ENCODE data around the gene BMF.

DNA sequence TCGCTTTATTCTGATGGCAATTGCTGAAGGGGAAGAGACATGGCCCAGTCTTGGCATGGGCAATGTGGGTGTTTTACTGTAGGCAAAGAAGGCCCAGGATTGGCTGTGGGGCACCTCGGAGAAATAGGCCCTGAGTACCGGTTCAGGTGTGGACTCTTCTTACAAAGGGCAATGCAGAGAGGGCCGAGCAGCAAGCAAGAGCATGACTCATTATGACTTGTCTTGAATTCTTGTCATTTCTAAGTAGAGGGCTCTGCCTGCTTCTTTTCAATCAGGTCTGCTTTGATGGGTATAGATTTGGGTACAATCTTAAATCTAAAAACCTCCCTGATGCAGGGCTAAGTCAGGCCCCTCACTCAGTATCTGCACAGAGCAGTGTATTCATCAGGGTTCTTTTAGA is 37.4 kb upstream of the BMF start:
- no peak for TF ChIP-seq EP300 (IDR thresholded peaks at IDR 0.05)
- TF ChIP-seq RFX5 (IDR thresholded peaks at IDR 0.05): no peak
- TF ChIP-seq CBX8 (IDR thresholded peaks at IDR 0.05): no peak
- TF ChIP-seq POLR2A (IDR thresholded peaks at IDR 0.05; ENCODE audit: low read length): no peak
- TF ChIP-seq, protein P1, sequence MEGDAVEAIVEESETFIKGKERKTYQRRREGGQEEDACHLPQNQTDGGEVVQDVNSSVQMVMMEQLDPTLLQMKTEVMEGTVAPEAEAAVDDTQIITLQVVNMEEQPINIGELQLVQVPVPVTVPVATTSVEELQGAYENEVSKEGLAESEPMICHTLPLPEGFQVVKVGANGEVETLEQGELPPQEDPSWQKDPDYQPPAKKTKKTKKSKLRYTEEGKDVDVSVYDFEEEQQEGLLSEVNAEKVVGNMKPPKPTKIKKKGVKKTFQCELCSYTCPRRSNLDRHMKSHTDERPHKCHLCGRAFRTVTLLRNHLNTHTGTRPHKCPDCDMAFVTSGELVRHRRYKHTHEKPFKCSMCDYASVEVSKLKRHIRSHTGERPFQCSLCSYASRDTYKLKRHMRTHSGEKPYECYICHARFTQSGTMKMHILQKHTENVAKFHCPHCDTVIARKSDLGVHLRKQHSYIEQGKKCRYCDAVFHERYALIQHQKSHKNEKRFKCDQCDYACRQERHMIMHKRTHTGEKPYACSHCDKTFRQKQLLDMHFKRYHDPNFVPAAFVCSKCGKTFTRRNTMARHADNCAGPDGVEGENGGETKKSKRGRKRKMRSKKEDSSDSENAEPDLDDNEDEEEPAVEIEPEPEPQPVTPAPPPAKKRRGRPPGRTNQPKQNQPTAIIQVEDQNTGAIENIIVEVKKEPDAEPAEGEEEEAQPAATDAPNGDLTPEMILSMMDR (IDR thresholded peaks at IDR 0.05): no peak
- TF ChIP-seq SMC3 (IDR thresholded peaks at IDR 0.05): no peak
- no peak for TF ChIP-seq GATA3 (IDR thresholded peaks at IDR 0.05; ENCODE audit: borderline replicate concordance)
- TF ChIP-seq, protein P2, sequence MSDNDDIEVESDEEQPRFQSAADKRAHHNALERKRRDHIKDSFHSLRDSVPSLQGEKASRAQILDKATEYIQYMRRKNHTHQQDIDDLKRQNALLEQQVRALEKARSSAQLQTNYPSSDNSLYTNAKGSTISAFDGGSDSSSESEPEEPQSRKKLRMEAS (IDR thresholded peaks at IDR 0.05): no peak
